ENCODE measurements around the gene REN. TPM values are rescaled to one million over a fixed set of nuclear protein-coding genes. Genes with fewer than 3 reads are reported as not detected.

Gene REN
- total and polyA plus RNA-seq, 2 experiments from 2014 or later, result not detected

- no peak overlapping the region for H3K27ac ChIP-seq (ENCODE audit: low read depth)
- ATAC-seq (no peak), DNase-seq (ENCODE audit: low spot score) (no peak)
- TF ChIP-seq POLR2AphosphoS5 (IDR thresholded peaks at IDR 0.05; ENCODE audit: low read depth) (no peak), CTCF (conservative IDR thresholded peaks at IDR 0.05; ENCODE audit: low read depth in 2 of 2) (no peak), ZNF331 (CRISPR knock-in tag; IDR thresholded peaks at IDR 0.05; ENCODE audit: low read depth) (no peak), NANOG (IDR thresholded peaks at IDR 0.05; ENCODE audit: borderline replicate concordance) (no peak), ZNF462 (CRISPR knock-in tag; IDR thresholded peaks at IDR 0.05) (no peak), EZH2 (IDR thresholded peaks at IDR 0.05; ENCODE audit: low read depth, unreplicated experiment) (no peak), ETS1 (IDR thresholded peaks at IDR 0.05) (no peak), CREB1 (CRISPR knock-in tag; IDR thresholded peaks at IDR 0.05; ENCODE audit: low read depth) (no peak), STAT1 (IDR thresholded peaks at IDR 0.05; ENCODE audit: unreplicated experiment) (no peak), EZH2phosphoT487 (IDR thresholded peaks at IDR 0.05; ENCODE audit: unreplicated experiment) (no peak)
- H3K27me3 ChIP-seq (ENCODE audit: insufficient read depth), result peaks cover 19% of the 10 kb centered on the region; the same call in 1 of the 2 replicates
- no peak overlapping the region; the same call in 2 of the 3 replicates for H3K4me3 Mint-ChIP-seq
- H3K4me1 Mint-ChIP-seq, result peaks cover 54% of the 10 kb centered on the region
- no peak overlapping the region for H3K27ac Mint-ChIP-seq
- no peaks in the 10 kb centered on the region for H4K20me1 ChIP-seq (replicated peaks; ENCODE audit: insufficient read depth)
- H3K9me3 Mint-ChIP-seq, result no peaks in the 10 kb centered on the region
- H3K9me2 ChIP-seq (ENCODE audit: insufficient read depth), result no peaks in the 10 kb centered on the region
- peaks cover 8% of the 10 kb centered on the region; the same call in 2 of the 3 replicates for H3K36me3 Mint-ChIP-seq (ENCODE audit: low read depth)
- H3K36me3 ChIP-seq (ENCODE audit: insufficient read depth), result no peaks in the 10 kb centered on the region
- no peaks in the 10 kb centered on the region; the same call in 1 of the 2 replicates for H3F3A ChIP-seq (replicated peaks; ENCODE audit: low read depth)
- no peaks in the 10 kb centered on the region for H3K79me2 ChIP-seq (replicated peaks; ENCODE audit: insufficient read depth)
- H3K4me3 ChIP-seq, result no peak overlapping the region
- H3K27me3 Mint-ChIP-seq (ENCODE audit: insufficient read depth, low read depth, poor library complexity), result peaks cover 25% of the 10 kb centered on the region
- peaks cover 32% of the 10 kb centered on the region for H3K4me1 ChIP-seq (ENCODE audit: insufficient read depth)
- H3K4me2 ChIP-seq, result no peak overlapping the region
- no peak overlapping the region for H2AFZ ChIP-seq
These were observed 17.0 kb downstream of the REN start for GRCh38 chr1:204149107-204149506.

Data from GM23338 (cell line).